H1 (cell line): ENCODE measurements around the gene CSRNP3. TPM values are rescaled to one million over a fixed set of nuclear protein-coding genes. Genes with fewer than 3 reads are reported as not detected.

ENCODE experiments used
- CTCF ChIA-PET: fragments of 300-600 bp; sonication (Branson Sonifier 250); formaldehyde crosslinking; loops from one replicate; lab custom pipeline; 2021; ENCODE audit not compliant: partially characterized antibody; lab: Charles Lee
- POLR2A ChIA-PET: fragments of 300-600 bp; sonication (Branson Sonifier 250); formaldehyde crosslinking; loops from one replicate; lab custom pipeline; 2021; ENCODE audit warnings: inconsistent platforms; ENCODE audit not compliant: partially characterized antibody; lab: Charles Lee
- DNase-seq, 2 experiments: peaks; one replicate each; pipeline versions ENCODE4 v3.0.0 to v3.0.0-alpha.2; 2010 to 2022; ENCODE audit warnings: low spot score in 2 of 2, low read depth in 1 of 2, mixed read lengths in 1 of 2
- FAIRE-seq: peaks from 2 replicates; lab custom pipeline; 2011; peaks lifted over from hg19 to GRCh38; lab: Jason Lieb, UNC
- H2AFZ ChIP-seq: 2 replicates; pipeline ENCODE4 v1.8.1; 2012; ENCODE audit warnings: low read length, inconsistent platforms
- H2AK5ac ChIP-seq: 2 replicates; pipeline ENCODE4 v1.6.1; 2013; ENCODE audit warnings: low read depth, low read length
- H2BK120ac ChIP-seq: replicated peaks from 2 replicates; pipeline ENCODE3; 2013; ENCODE audit warnings: low read depth, low read length, inconsistent platforms
- H2BK12ac ChIP-seq: 2 replicates; pipeline ENCODE4 v1.6.1; 2013; ENCODE audit warnings: low read depth, low read length
- H2BK15ac ChIP-seq: 2 replicates; pipeline ENCODE4 v1.6.1; 2013; ENCODE audit warnings: low read length
- H2BK20ac ChIP-seq: 2 replicates; pipeline ENCODE4 v1.6.1; 2013; ENCODE audit warnings: low read length
- H2BK5ac ChIP-seq: 2 replicates; pipeline ENCODE4 v1.6.1; 2013; ENCODE audit warnings: low read depth, low read length
- H3K14ac ChIP-seq: 2 replicates; pipeline ENCODE4 v1.6.1; 2013; ENCODE audit warnings: inconsistent platforms; ENCODE audit not compliant: insufficient read length
- H3K18ac ChIP-seq: 2 replicates; pipeline ENCODE4 v1.6.1; 2013; ENCODE audit warnings: low read length; ENCODE audit errors: extremely low read depth
- H3K23ac ChIP-seq: 2 replicates; pipeline ENCODE4 v1.6.1; 2013; ENCODE audit warnings: inconsistent platforms; ENCODE audit not compliant: insufficient read length
- H3K23me2 ChIP-seq: 2 replicates; pipeline ENCODE4 v1.6.1; 2013; ENCODE audit warnings: low read depth, low read length
- H3K27ac ChIP-seq: 2 replicates; pipeline ENCODE4 v1.6.1; 2011; ENCODE audit warnings: low read depth, low read length, inconsistent platforms
- H3K27me3 ChIP-seq, 4 experiments: replicated peaks in 1 of 4; 1 replicate in 1 of 4; 2 replicates in 3 of 4; pipeline versions ENCODE4 v1.6.1 to v1.8.1; 2011 to 2013; ENCODE audit warnings: low read length in 3 of 4, mild to moderate bottlenecking in 3 of 4, inconsistent platforms in 2 of 4, mixed read lengths in 2 of 4, moderate library complexity in 1 of 4; ENCODE audit not compliant: control insufficient read depth in 3 of 4, insufficient read depth in 3 of 4; ENCODE audit errors: extremely low read depth in 1 of 4
- H3K36me3 ChIP-seq, 4 experiments: 2 replicates each; pipeline versions ENCODE4 v1.6.1 to v1.8.1; 2011 to 2013; ENCODE audit warnings: mild to moderate bottlenecking in 4 of 4, low read length in 3 of 4, moderate library complexity in 2 of 4, control low read depth in 1 of 4, inconsistent platforms in 1 of 4; ENCODE audit not compliant: insufficient read depth in 4 of 4, control insufficient read depth in 2 of 4
- H3K4ac ChIP-seq: replicated peaks from 2 replicates; pipeline ENCODE3; 2013; ENCODE audit warnings: low read length, low read depth, mixed read lengths, inconsistent platforms; ENCODE audit not compliant: insufficient read length
- H3K4me1 ChIP-seq, 4 experiments: replicated peaks in 1 of 4; 1 replicate in 1 of 4; 2 replicates in 3 of 4; pipeline versions ENCODE4 v1.6.1 to v1.8.1; 2011 to 2013; ENCODE audit warnings: low read length in 3 of 4, inconsistent platforms in 2 of 4, mixed read lengths in 1 of 4; ENCODE audit not compliant: insufficient read depth in 4 of 4, control insufficient read depth in 3 of 4
- H3K4me2 ChIP-seq, 2 experiments: 2 replicates each; pipeline versions ENCODE4 v1.6.1 to v1.8.1; 2011 to 2013; ENCODE audit warnings: low read depth in 2 of 2, low read length in 2 of 2, control low read depth in 1 of 2, inconsistent platforms in 1 of 2, mild to moderate bottlenecking in 1 of 2; ENCODE audit not compliant: insufficient read depth in 1 of 2
- H3K4me3 ChIP-seq, 4 experiments: fragments of 200-600, 300-600 bp in 1 of 4; sonication (generic), shearing (Covaris generic), sonication (Bioruptor Twin) in 1 of 4; 2 replicates each; pipeline versions ENCODE4 v1.5.1 to v1.8.1; 2011 to 2016; ENCODE audit warnings: low read length in 4 of 4, low read depth in 3 of 4, control low read depth in 2 of 4, inconsistent platforms in 2 of 4, mild to moderate bottlenecking in 2 of 4, mixed read lengths in 1 of 4, moderate library complexity in 1 of 4; ENCODE audit not compliant: insufficient read depth in 2 of 4; ENCODE audit errors: extremely low read depth in 1 of 4
- H3K56ac ChIP-seq: replicated peaks from 2 replicates; pipeline ENCODE3; 2013; ENCODE audit warnings: low read depth, mild to moderate bottlenecking, mixed read lengths, low read length, inconsistent platforms; ENCODE audit not compliant: insufficient read length
- H3K79me1 ChIP-seq: 2 replicates; pipeline ENCODE4 v1.6.1; 2013; ENCODE audit warnings: low read depth, low read length, control low read depth
- H3K79me2 ChIP-seq, 2 experiments: 2 replicates each; pipeline versions ENCODE4 v1.6.1 to v1.8.1; 2012 to 2013; ENCODE audit warnings: low read length in 2 of 2, mild to moderate bottlenecking in 2 of 2, inconsistent platforms in 1 of 2; ENCODE audit not compliant: insufficient read depth in 2 of 2, control insufficient read depth in 1 of 2
- H3K9ac ChIP-seq, 4 experiments: replicated peaks in 1 of 4; 1 replicate in 1 of 4; 2 replicates in 3 of 4; pipeline versions ENCODE4 v1.6.1 to v1.8.1; 2011 to 2013; ENCODE audit warnings: low read depth in 3 of 4, low read length in 3 of 4, control low read depth in 2 of 4, mild to moderate bottlenecking in 2 of 4, moderate library complexity in 2 of 4, inconsistent platforms in 1 of 4; ENCODE audit errors: extremely low read depth in 1 of 4
- H3K9me3 ChIP-seq, 2 experiments: 2 replicates each; pipeline versions ENCODE4 v1.6.1 to v1.8.1; 2012 to 2013; ENCODE audit warnings: mild to moderate bottlenecking in 2 of 2, moderate library complexity in 2 of 2, control low read depth in 1 of 2, inconsistent platforms in 1 of 2, low read depth in 1 of 2, low read length in 1 of 2, mixed read lengths in 1 of 2; ENCODE audit not compliant: insufficient read depth in 2 of 2
- H4K20me1 ChIP-seq, 2 experiments: replicated peaks in 1 of 2; 2 replicates each; pipeline versions ENCODE3 to v1.8.1; 2011 to 2013; ENCODE audit warnings: inconsistent platforms in 2 of 2, low read length in 2 of 2, mild to moderate bottlenecking in 1 of 2; ENCODE audit not compliant: insufficient read depth in 2 of 2, control insufficient read depth in 1 of 2
- H4K5ac ChIP-seq: 2 replicates; pipeline ENCODE4 v1.6.1; 2013; ENCODE audit warnings: low read length, low read depth, mixed read lengths, inconsistent platforms; ENCODE audit not compliant: insufficient read length
- H4K8ac ChIP-seq: 2 replicates; pipeline ENCODE4 v1.8.0; 2013; ENCODE audit warnings: mild to moderate bottlenecking, moderate library complexity, low read length, inconsistent platforms; ENCODE audit not compliant: insufficient read depth; ENCODE audit errors: extremely low read depth
- H4K91ac ChIP-seq: replicated peaks from 2 replicates; pipeline ENCODE3; 2013; ENCODE audit warnings: low read length, mixed read lengths, inconsistent platforms; ENCODE audit not compliant: insufficient read length
- EZH2 ChIP-seq: fragments of 200-600 bp; sonication (generic); IDR thresholded peaks from 2 replicates; pipeline ENCODE4 v1.7.1; 2012; ENCODE audit warnings: low read depth, mild to moderate bottlenecking, moderate library complexity, low read length, inconsistent platforms; ENCODE audit not compliant: severe bottlenecking
- HDAC2 ChIP-seq, 2 experiments: fragments of 300-600 bp in 1 of 2; sonication (generic) in 1 of 2; IDR thresholded peaks; 2 replicates each; pipeline ENCODE4 v1.6.1; 2011 to 2012; ENCODE audit warnings: low read depth in 2 of 2, low read length in 2 of 2, mild to moderate bottlenecking in 2 of 2, moderate library complexity in 2 of 2, borderline replicate concordance in 1 of 2, inconsistent platforms in 1 of 2
- MAFK ChIP-seq: IDR thresholded peaks from 2 replicates; pipeline ENCODE4 v1.6.1; 2012; ENCODE audit warnings: low read depth, mild to moderate bottlenecking, improper control_type of control experiment, low read length
- SIRT6 ChIP-seq: IDR thresholded peaks from one replicate; pipeline ENCODE4 v1.7.1; 2012; ENCODE audit warnings: low read length, inconsistent platforms
- SP4 ChIP-seq: IDR thresholded peaks from 2 replicates; pipeline ENCODE4 v1.6.1; 2012; ENCODE audit warnings: low read length, inconsistent platforms
- TAF7 ChIP-seq: optimal IDR thresholded peaks from 2 replicates; pipeline ENCODE3; 2011; ENCODE audit warnings: low read depth, mild to moderate bottlenecking, inconsistent platforms, low read length, moderate library complexity, borderline replicate concordance
- ZNF274 ChIP-seq: IDR thresholded peaks from 2 replicates; pipeline ENCODE4 v1.7.0; 2012; ENCODE audit warnings: low read length, borderline replicate concordance; ENCODE audit errors: extremely low read depth
- WGBS, 2 experiments: shearing (Covaris generic) in 1 of 2; methylation state at CpG; one replicate each; pipeline versions ENCODE4 v1.1.6 to v1.1.7; 2013 to 2015; ENCODE audit warnings: low lambda C conversion rate in 2 of 2, mixed read lengths in 2 of 2, inconsistent platforms in 1 of 2, low coverage in 1 of 2, missing lambda C conversion rate in 1 of 2; ENCODE audit not compliant: insufficient replicate concordance in 2 of 2, insufficient coverage in 1 of 2, insufficient read length in 1 of 2; ENCODE audit errors: extremely low coverage in 1 of 2, missing lambda C conversion rate in 1 of 2; 5-methylcytosine and 5-hydroxymethylcytosine counted together
- polyA plus RNA-seq, 7 experiments: library from polyadenylated mRNA; depleted of rRNA in 3 of 7; stranded (reverse) in 5 of 7; unstranded in 2 of 7; fragments of >200 nt in 5 of 7; fragments of 200-250 nt in 2 of 7; gene quantifications; 1 replicate in 5 of 7; 2 replicates in 1 of 7; 4 replicates in 1 of 7; pipeline versions ENCODE4 v1.2.1 to v1.2.3, GENCODE V29; 2011 to 2013; ENCODE audit warnings: missing spikeins in 2 of 7, mixed read lengths in 2 of 7
- total RNA-seq: library from RNA; stranded (reverse); fragmentation: NEBNext Ultra II Directional; extraction: Animal tissue kit (Norgen Biotek cat#: 25700); gene quantifications from 2 replicates; pipeline ENCODE4 v1.2.1, GENCODE V29; 2021

Gene CSRNP3
- total and polyA plus RNA-seq, 2 of the 8 experiments (the other 6 are each of a cell fraction or from before 2014, with no cell fraction given) = 1.3 to 6.5 TPM

DNA sequence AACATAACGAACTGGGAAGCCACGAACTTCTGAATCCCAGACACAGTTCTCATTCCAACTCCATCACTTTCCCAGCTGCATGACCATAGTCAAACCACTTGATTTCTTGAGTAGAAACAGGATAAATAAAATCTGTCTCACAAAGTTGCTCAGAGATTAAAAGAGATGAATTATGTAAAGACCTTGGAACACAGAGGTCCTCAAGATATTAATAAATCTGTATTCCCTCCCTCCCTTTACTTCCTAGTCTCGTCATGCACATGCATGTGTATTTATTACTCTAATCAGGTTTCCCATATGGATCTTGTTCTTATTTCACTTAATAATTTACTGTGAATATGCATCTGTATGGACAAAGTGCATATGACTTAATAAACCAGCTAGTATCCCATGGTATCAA, 21.1 kb upstream of the CSRNP3 start:
- no peaks in the 10 kb centered on the region for H3K79me1 ChIP-seq
- H2BK12ac ChIP-seq = no peak overlapping the region
- FAIRE-seq = no peak
- H4K5ac ChIP-seq = no peak overlapping the region
- no peaks in the 10 kb centered on the region for H4K20me1 ChIP-seq
- DNase-seq = no peak
- H3K4me1 ChIP-seq = no peaks in the 10 kb centered on the region
- H3K23me2 ChIP-seq = no peaks in the 10 kb centered on the region
- no peaks in the 10 kb centered on the region for H3K36me3 ChIP-seq
- no peak overlapping the region for H2BK15ac ChIP-seq
- no peak overlapping the region for H4K8ac ChIP-seq
- H3K56ac ChIP-seq = no peak overlapping the region
- TF ChIP-seq SIRT6 (no peak), MAFK (no peak), SP4 (no peak), ZNF274 (no peak), TAF7 (no peak), EZH2 (no peak), HDAC2 (IDR thresholded peaks at IDR 0.05; ENCODE audit: borderline replicate concordance in 1 of 2, low read depth in 2 of 2, low read length in 2 of 2) (no peak)
- no peak overlapping the region for H2BK120ac ChIP-seq
- H3K4me2 ChIP-seq = no peak overlapping the region
- no peak overlapping the region for H2AK5ac ChIP-seq
- no peaks in the 10 kb centered on the region for H3K27me3 ChIP-seq
- H3K27ac ChIP-seq = no peak overlapping the region
- no peak overlapping the region for H3K14ac ChIP-seq
- H3K23ac ChIP-seq = no peak overlapping the region
- no peaks in the 10 kb centered on the region for H3K9me3 ChIP-seq
- 87% methylated on average over 3 of the region's 3 CpGs; no CpG with 5 or more reads in 1 of the 2 experiments for WGBS, 2 experiments
- no peak overlapping the region for H2AFZ ChIP-seq
- no peak overlapping the region for H2BK5ac ChIP-seq
- no peaks in the 10 kb centered on the region for H3K79me2 ChIP-seq
- no peak overlapping the region for H4K91ac ChIP-seq
- H3K9ac ChIP-seq = no peak overlapping the region
- no peak overlapping the region for H3K4me3 ChIP-seq
- ChIA-PET POLR2A (no interaction called here), CTCF (no interaction called here)
- no peak overlapping the region for H2BK20ac ChIP-seq
- H3K4ac ChIP-seq = no peak overlapping the region
- no peak overlapping the region for H3K18ac ChIP-seq
